Activated CD4-positive, alpha-beta T cell treated with anti-CD3 and anti-CD28 coated beads for 24 hours (primary cell): Measurements from ENCODE around the gene NCAPD3.
"Not testable (repeated sequence)": the region's sequence is repeated elsewhere in the genome, so short reads cannot be mapped to it uniquely, and the experiment has no call there.

Experiments used
- DNase-seq, 2 donors: peaks; one replicate each; pipeline ENCODE4 v3.0.0-alpha.2; 2020; ENCODE audit warnings: low read depth in 2 of 2

Gene NCAPD3, protein sequence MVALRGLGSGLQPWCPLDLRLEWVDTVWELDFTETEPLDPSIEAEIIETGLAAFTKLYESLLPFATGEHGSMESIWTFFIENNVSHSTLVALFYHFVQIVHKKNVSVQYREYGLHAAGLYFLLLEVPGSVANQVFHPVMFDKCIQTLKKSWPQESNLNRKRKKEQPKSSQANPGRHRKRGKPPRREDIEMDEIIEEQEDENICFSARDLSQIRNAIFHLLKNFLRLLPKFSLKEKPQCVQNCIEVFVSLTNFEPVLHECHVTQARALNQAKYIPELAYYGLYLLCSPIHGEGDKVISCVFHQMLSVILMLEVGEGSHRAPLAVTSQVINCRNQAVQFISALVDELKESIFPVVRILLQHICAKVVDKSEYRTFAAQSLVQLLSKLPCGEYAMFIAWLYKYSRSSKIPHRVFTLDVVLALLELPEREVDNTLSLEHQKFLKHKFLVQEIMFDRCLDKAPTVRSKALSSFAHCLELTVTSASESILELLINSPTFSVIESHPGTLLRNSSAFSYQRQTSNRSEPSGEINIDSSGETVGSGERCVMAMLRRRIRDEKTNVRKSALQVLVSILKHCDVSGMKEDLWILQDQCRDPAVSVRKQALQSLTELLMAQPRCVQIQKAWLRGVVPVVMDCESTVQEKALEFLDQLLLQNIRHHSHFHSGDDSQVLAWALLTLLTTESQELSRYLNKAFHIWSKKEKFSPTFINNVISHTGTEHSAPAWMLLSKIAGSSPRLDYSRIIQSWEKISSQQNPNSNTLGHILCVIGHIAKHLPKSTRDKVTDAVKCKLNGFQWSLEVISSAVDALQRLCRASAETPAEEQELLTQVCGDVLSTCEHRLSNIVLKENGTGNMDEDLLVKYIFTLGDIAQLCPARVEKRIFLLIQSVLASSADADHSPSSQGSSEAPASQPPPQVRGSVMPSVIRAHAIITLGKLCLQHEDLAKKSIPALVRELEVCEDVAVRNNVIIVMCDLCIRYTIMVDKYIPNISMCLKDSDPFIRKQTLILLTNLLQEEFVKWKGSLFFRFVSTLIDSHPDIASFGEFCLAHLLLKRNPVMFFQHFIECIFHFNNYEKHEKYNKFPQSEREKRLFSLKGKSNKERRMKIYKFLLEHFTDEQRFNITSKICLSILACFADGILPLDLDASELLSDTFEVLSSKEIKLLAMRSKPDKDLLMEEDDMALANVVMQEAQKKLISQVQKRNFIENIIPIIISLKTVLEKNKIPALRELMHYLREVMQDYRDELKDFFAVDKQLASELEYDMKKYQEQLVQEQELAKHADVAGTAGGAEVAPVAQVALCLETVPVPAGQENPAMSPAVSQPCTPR (N-terminal part only)

DNA sequence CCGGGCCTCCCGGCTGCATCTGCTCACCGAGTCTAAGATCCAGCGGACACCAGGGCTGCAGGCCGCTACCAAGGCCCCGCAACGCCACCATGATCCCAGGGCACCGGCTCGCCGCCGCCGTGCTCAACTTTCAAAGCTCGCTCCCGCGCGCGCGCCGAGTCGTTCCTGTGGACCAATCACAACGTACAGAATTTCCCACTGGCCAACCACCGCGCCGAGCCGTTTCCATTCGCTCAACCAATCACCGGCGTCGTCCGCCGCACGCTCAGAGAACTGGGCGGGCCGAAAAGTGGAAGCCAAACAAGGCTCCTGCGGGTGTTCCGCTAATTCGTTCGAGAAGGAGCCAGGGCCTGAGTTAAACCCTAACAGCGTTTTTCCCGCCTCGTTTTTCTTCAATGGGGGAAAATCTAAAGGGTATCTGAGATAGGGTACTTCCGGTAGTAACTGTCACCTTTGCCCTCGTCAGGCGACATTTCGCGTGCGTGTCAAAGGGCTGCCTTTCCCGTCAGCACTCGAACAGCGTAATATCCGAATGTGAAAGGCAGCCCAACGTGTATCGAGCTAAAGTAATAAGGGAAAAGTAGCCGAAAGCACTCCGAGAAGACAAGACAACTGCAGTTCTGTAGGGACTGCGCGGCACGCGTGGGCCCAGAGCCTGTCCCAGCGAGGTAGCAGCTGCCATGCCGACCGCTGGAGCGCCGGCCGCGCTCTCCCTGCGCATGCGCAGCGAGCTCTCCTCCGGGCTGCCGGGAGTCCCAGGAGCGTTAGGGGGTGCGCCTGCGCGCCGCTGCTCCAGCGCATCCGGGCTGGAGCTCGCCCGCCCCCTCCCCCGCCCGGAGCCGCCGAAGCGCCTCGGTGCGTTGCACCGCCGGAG lies at the start of gene NCAPD3, which contains the start of gene VPS26B:
Gene NCAPD3 (minus strand): TSS at position 132 of the 874 bp plus-strand sequence. CDS start 41 bp downstream, at position 91.
Gene VPS26B (plus strand): TSS at position 836 of the 874 bp plus-strand sequence. CDS start 452 bp downstream, outside the sequence.
- peak; percentile 92 to 95 for DNase-seq

DNA sequence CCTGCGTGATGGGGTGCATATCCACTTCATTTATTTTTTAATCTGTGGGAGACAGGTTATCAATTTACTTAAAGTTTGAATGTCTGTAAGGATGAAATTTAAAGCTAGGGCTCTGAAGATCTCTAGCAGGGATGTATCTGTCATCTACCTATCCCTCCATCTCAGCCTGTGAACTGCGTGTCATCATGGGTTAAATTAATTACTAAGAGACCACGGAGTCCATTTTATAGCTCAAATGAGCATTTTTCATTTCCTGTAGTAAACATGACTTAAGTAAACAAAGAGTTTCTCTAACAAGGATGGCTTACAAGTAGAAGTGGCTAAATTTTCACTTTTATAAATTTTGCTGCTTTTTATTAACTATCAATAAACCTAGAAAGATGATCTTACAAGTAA lies 49.5 kb upstream of the NCAPD3 start:
- no peak for DNase-seq

DNA sequence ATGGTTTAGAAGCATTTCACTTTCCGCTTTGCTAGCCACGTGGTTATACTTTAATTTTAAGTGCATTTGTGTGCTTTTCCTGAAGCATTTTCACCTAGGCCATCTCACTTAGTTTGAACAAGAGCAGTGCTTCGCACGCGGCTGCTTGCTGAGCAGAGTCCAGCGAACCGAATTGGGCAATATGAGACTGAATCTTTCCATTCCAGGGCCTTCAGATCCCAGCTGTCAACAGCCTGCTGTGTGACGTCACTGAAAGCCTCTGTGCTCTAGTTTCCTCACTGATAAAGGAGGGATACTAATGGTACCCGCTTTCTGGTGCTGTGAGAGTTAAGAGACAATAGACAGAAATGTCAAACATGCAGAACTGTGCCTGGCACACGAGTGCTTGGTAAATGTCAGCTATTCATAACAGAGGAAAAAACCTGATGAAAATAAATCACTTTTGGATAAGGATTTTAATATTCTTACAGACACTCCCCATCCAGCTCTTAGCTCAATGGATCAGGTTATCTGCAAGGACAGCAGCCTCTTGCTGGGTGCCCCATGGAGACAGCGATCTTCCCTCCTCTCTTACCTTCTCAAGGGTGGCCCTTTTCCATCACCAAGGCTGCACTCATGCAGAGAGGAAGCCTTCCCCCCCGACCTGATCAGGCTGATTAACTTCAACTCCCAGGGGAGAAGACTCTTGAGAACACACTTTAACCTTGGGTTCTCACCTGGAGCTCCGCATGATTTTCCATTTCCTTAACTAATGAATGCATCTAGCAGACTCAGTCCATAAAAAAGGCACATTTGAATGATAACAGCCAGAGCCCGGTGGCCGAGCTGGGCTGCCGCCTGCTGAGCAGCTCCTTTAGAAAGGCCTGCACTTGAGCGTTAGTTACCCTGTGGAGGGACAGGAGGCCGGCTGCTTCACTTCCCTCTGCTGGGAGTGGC lies 48.9 kb upstream of the NCAPD3 start:
- DNase-seq, result no peak

DNA sequence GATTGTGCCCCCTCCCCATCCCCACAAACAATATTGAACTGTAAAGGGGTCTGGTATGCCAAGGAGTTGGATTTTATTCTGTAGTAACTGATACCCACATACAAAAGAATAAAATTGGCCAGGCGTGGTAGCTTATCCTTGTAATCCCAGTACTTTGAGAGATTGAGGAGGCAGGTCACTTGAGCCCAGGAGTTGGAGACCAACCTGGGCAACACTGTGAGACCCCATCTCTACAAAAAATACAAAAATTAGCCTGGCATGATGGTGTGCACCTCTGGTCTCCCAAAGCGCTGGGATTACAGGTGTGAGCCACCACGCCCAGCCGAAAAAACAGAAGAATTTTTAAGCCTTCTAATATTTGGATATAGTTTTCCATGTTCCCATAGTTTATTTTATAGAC lies 48.2 kb upstream of the NCAPD3 start:
- no peak for DNase-seq

DNA sequence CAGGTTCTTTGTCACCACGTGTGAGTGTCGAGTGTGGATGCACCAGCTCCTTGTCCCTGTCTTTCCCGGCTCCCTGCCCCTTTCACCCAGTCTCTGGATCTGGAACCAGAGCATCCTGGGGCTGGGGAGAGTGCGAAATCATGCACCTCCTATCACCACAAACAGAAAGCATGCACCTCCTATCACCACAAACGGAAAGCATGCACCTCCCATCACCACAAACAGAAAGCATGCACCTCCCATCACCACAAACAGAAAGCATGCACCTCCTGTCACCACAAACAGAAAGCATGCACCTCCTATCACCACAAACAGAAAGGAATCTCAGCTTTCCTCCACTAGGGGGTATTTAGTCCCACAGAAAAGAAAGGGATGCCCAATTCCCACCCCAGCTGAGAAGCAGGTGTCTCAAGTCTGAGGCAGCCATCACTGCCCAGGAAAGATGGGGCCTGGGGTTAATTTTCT lies 46.5 kb upstream of the NCAPD3 start:
- DNase-seq, result no peak

DNA sequence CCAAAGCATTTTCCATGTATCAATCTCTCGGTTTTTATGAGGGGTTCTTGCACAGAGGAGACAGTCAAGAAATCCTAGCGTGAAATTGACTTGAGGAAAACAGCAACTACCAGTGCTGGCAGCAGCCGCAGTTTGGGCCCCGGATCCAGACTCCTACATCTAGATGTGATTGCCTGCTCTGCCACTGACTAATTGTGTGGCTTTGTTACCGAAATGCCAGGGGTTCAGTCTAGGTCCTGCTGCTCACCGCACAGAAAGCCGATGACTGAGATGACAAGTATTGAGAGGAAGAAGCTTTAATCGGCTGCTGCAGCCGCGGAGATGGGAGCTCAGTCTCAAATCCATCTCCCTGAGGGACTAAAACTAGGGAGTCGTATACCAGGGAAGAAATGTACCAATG lies 44.2 kb upstream of the NCAPD3 start:
- no peak for DNase-seq

DNA sequence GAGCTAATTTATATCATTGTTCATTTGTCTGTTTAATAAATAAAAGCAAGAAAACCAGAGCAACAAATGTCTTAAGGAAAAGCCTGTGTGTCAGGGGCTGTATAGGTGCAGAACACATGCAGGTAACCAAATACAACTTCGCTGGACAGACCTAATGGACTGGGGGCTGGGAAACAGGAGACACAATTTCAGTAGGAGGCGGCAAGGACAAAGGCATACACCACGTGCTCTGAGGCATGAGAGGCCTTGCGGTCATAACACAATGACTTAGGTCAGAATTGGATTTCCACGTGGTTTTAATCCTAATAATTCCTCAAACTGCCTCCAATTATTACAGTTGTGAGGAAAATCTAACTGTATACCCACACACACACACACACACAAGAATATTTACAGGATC lies 43.7 kb upstream of the NCAPD3 start:
- no peak for DNase-seq

DNA sequence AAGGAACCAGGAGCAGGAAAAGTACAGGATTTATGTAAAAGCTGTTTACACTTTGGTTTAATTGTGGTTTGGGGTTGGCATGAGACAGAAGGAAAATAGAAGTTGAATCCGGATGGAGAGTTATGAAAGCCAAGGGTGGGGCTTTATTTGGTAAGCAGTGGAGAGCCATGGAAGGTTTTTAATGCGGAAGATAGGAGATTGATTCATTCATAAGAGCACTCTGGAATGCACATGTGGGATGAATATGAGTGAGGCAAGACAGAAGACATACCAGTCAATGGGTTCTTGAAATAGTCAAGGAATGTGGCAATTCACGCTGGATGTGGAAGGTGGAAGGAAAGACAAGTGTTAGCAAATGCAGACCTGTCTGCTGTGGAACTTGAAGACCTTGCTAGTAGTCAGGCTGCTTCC lies 43.1 kb upstream of the NCAPD3 start:
- DNase-seq, result no peak

DNA sequence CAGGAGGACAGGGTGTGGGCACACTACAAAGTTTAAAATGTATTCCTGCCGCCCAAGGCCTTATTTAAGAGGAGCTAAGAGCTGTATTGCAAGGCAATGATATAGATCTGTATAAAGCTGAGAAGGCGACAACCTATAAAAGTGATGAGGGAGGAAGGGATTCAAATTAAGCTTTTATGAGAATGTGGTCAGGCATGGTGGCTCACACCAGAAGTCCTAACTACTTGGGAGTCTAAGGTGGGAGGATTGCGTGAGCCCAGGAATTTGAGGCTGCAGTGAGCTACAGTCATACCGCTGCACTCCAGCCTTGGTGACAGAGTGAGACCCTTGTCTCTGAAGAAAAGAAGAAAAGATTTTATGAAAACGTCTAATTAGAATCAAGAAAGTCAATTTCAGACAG lies 42.7 kb upstream of the NCAPD3 start:
- DNase-seq, result no peak

DNA sequence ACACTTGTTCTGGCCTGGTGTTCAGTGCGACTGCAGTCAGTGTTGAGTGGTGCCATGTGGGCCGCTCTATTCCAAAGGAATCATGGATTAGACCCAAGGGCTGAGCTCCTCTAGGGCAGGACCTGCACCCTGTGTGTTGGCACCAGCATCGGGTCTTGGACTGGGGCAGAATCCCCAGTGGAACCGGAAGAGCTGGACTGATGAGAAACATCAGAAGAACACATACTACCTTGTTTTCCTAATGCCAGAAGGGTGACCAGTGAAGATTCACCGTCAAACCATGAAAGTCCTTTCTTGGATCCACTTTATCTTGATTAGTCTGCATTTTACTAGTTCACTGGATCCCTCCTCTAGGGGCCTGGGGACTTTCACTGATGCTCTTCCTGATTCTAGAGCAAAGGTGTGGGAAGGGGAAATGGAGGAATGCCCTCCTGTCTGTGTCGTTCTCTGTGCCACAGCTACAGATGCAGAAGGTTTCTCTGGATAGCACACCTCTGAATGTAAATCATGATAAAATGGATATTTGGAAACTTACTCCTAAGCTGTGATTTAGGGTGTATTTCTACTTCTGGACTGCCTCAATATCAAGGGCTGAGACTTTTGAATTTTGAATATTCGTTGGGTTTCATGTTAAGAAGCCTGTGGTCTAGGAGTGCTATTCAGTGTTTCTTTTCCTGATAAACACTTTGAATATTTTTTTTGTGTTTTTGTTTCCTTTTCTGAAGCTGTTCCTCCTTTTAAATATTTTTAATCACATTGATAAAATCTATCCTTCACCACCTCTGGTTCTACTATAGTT lies 41.4 kb upstream of the NCAPD3 start:
- DNase-seq, result no peak

DNA sequence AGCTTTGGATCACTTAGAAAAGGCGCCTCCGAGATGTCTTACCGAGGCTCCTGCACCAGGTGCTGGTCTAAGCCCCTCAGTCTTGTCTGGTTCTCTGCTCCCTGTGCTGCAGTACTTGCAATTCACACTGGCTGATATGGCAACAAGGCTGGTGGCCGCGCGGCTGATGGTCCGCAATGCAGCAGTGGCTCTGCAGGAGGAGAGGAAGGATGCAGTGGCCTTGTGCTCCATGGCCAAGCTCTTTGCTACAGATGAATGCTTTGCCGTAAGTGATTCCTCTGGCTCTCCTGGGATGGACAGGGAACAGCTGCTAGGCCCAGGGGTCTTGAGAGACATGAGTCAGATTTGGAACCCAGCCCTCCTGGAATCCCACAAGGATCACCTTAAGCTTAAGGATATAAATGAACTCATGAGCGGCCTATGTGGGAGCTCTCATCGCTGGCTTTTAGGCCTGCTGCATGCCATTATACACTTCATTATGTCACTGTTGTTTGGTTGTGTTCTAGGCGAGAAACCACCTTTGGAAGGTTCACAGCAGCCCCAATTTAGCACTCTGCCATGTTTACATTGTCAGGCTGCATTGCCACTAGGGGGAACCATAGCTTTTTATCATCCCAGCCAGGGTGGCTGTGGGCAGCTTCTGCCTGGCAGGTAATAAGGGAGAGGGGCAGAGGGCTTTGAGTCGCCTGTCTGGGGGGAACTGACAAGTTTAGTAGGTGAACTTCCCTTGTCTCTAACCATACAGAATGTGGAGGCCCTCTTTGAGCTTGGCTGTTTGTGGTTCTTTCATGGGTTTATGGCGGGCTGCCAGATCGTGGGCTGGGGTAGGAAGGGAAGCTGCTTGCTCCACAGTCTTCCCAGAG lies 38.1 kb upstream of the NCAPD3 start:
- no peak for DNase-seq

DNA sequence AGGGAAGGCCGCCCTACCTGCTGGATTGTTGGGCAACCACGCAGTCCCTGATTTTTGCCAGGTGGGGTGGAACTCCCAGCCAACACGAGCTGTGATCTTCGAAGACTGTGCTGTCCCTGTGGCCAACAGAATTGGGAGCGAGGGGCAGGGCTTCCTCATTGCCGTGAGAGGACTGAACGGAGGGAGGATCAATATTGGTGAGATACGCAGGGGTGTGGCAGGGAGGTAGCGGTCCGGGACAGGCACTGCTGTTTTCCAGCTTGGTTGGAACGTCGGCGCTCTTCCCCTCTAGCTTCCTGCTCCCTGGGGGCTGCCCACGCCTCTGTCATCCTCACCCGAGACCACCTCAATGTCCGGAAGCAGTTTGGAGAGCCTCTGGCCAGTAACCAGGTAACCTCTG lies 37.2 kb upstream of the NCAPD3 start:
- no peak for DNase-seq

DNA sequence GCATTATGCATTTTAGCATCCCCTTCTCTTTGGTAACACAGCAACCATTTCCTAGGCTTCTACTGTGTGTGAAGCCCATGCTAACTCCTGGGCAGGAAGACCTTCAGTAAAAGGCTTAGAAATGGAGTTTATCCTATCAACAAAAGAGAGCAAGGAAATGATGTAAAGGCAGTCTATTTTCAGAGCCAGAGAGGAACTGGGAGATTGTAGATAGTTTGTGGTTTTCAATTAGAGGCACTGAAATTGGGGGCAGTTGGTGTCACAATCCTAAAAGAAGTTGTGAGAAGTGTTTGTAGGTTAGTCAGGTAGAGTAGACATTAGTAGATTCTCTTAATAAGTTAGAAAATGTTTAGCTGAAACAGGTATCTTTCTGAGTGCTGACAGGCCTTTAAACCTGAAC lies 36.7 kb upstream of the NCAPD3 start:
- no peak for DNase-seq

DNA sequence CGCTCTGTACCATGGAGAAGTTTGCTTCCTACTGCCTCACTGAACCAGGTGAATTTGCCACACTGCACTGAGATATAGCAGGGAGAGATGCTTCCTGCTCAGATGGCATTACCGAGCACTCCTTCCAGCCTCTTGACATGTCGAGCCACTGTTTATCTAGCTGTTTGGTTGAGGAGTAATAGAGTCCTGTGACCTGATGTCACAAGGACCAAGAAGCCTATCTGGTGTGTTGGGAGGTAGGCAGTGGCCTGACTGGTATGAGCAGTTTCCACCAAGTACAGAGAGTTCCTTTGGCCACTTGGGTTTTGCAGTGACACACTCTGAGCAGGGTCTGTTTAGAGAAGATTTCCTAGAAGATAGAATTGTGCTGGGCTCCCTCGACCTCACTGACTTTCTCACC lies 34.8 kb upstream of the NCAPD3 start:
- DNase-seq, result no peak

DNA sequence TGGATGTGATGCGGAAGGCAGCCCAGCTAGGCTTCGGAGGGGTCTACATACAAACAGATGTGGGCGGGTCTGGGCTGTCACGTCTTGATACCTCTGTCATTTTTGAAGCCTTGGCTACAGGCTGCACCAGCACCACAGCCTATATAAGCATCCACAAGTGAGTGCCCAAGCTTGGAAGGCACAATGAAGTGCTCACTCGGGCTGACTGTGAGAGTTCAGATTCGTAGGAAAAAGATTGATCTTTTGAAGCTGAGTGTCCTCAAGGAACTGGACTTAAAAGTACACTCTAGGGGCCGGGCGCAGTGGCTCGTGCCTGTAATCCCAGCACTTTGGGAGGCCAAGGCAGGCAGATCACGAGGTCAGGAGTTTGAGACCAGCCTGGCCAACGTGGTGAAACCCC lies 33.3 kb upstream of the NCAPD3 start:
- DNase-seq, result no peak

DNA sequence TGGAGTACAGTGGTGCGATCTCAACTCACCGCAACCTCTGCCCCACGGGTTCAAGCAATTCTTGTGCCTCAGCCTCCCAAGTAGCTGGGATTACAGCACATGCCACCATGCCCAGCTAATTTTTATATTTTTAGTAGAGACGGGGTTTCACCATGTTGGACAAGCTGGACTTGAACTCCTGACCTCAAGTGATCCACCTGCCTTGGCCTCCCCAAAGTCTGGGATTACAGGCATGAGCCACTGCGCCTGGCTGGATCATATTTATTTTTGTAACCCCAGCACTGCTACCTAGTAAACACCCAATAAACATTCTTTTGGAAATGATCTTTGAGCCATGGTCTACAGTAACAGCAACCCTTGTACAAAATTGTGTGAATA lies 31.4 kb upstream of the NCAPD3 start:
- DNase-seq, result not testable (repeated sequence)

DNA sequence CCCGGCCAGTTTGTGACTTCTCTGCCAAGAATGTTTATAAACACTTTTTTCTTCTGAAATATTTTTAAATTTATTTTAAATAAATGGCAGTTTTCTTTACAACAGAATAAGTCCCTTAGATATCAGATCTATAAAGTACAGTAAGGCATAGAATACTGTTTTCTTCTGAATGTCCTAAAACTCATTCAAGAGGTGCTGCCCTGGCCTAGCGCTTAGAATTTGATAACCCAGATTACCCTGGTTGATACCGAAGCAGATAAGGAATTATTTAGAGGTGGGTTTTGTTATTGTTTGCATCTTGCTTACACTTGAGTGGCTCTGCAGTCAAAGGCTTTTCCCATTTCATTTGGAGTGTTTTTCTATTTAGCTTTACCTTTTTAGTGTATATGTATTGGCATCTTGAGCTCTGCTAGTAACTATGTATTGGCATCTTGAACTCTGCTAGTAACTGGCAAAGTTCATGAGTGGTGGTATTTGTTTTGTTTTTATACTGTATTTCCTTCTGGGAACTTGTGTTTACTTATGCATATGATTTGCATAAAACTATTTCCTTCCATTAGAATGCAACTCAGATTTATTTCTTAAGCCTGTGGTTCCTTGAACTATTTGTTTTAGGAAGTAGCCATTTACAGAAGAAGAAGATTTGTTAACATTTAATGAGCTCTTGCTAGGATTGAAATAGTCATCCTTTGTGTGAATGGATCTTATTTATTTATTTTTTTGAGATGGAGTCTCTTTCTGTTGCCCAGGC lies 30.8 kb upstream of the NCAPD3 start:
- no peak for DNase-seq
